Loucy (cell line): Measurements from ENCODE around the gene RNF2.
"Not testable (repeated sequence)": the region's sequence is repeated elsewhere in the genome, so short reads cannot be mapped to it uniquely, and the experiment has no call there.

Source experiments
- H2AFZ ChIP-seq: fragments of 200-600 bp; sonication (generic); 2 replicates; pipeline ENCODE4 v1.6.0; 2016; ENCODE audit warnings: antibody characterized with exemption, mild to moderate bottlenecking, low read length, moderate library complexity
- H3F3A ChIP-seq: fragments of 200-600 bp; 2 replicates; pipeline ENCODE4 v1.6.0; 2016; ENCODE audit warnings: antibody characterized with exemption, low read depth, mild to moderate bottlenecking
- H3K27me3 ChIP-seq: fragments of 200-600 bp; sonication (generic); 2 replicates; pipeline ENCODE4 v1.6.1; 2014; ENCODE audit warnings: low read length, mild to moderate bottlenecking; ENCODE audit not compliant: insufficient read depth, poor library complexity, severe bottlenecking
- H3K36me3 ChIP-seq: fragments of 200-600 bp; sonication (generic); 2 replicates; pipeline ENCODE4 v1.6.1; 2016; ENCODE audit warnings: low read length; ENCODE audit not compliant: insufficient read depth
- H3K4me1 ChIP-seq: fragments of 200-600 bp; sonication (generic); 2 replicates; pipeline ENCODE4 v1.5.1; 2014; ENCODE audit warnings: low read length, mild to moderate bottlenecking; ENCODE audit not compliant: insufficient read depth, poor library complexity, severe bottlenecking
- H3K4me2 ChIP-seq: fragments of 200-600 bp; sonication (generic); 2 replicates; pipeline ENCODE4 v1.6.0; 2014; ENCODE audit warnings: antibody characterized with exemption, low read length, low read depth, mild to moderate bottlenecking; ENCODE audit not compliant: poor library complexity, severe bottlenecking
- H3K4me3 ChIP-seq: fragments of 200-600 bp; sonication (generic); 2 replicates; pipeline ENCODE4 v1.5.1; 2014; ENCODE audit warnings: low read length, mild to moderate bottlenecking, mixed read lengths; ENCODE audit not compliant: poor library complexity, severe bottlenecking
- H3K79me2 ChIP-seq: fragments of 200-600 bp; sonication (generic); 2 replicates; pipeline ENCODE4 v1.6.1; 2014; ENCODE audit warnings: low read length; ENCODE audit not compliant: insufficient read depth
- H3K9ac ChIP-seq: fragments of 200-600 bp; sonication (generic); 2 replicates; pipeline ENCODE4 v1.6.0; 2014; ENCODE audit warnings: mild to moderate bottlenecking, low read depth, low read length, moderate library complexity; ENCODE audit not compliant: poor library complexity, severe bottlenecking
- H3K9me2 ChIP-seq: fragments of 200-600 bp; sonication (generic); replicated peaks from 2 replicates; pipeline ENCODE4 v1.6.1; 2016; ENCODE audit warnings: low read depth, low read length, mixed read lengths
- H3K9me3 ChIP-seq: fragments of 200-600 bp; sonication (generic); 2 replicates; pipeline ENCODE4 v1.6.1; 2014; ENCODE audit warnings: mild to moderate bottlenecking, antibody characterized with exemption, low read length, low read depth; ENCODE audit not compliant: insufficient read depth
- H4K20me1 ChIP-seq: fragments of 200-600 bp; sonication (generic); 2 replicates; pipeline ENCODE4 v1.6.0; 2014; ENCODE audit warnings: antibody characterized with exemption, low read length, mild to moderate bottlenecking; ENCODE audit not compliant: insufficient read depth, poor library complexity, severe bottlenecking
- CTCF ChIP-seq: fragments of 200-600 bp; sonication (generic); conservative IDR thresholded peaks from 2 replicates; pipeline ENCODE4 v1.5.1; 2014; ENCODE audit warnings: mild to moderate bottlenecking, antibody characterized with exemption, low read length
- EZH2phosphoT487 ChIP-seq: fragments of 200-600 bp; IDR thresholded peaks from 2 replicates; pipeline ENCODE4 v1.6.1; 2018; ENCODE audit warnings: antibody characterized with exemption, mild to moderate bottlenecking, moderate library complexity, borderline replicate concordance

Gene RNF2

GRCh38 chr1:185044981-185045813 is at the start of gene RNF2:
Gene RNF2, plus strand, starts transcription at chr1:185045558. Its CDS starts 41,996 bp downstream, at chr1:185087554.
- no peaks in the 10 kb centered on the region for H3K36me3 ChIP-seq
- TF ChIP-seq EZH2phosphoT487 (no peak), CTCF (no peak)
- H3K4me3 ChIP-seq = peak within 1 kb of the TSS; percentile 96
- H3K4me2 ChIP-seq = peak within 1 kb of the TSS; percentile 94
- H3K9me3 ChIP-seq = no peaks in the 10 kb centered on the region
- H3K79me2 ChIP-seq = peaks cover 44% of the 10 kb centered on the region
- no peaks in the 10 kb centered on the region for H3K27me3 ChIP-seq
- H3K9me2 ChIP-seq = no peaks in the 10 kb centered on the region
- H3F3A ChIP-seq = peaks cover 20% of the 10 kb centered on the region
- H3K9ac ChIP-seq = peak within 1 kb of the TSS; percentile 87
- H3K4me1 ChIP-seq = peaks cover 46% of the 10 kb centered on the region
- H4K20me1 ChIP-seq = peaks cover 42% of the 10 kb centered on the region
- peak within 1 kb of the TSS; percentile 93 for H2AFZ ChIP-seq

DNA sequence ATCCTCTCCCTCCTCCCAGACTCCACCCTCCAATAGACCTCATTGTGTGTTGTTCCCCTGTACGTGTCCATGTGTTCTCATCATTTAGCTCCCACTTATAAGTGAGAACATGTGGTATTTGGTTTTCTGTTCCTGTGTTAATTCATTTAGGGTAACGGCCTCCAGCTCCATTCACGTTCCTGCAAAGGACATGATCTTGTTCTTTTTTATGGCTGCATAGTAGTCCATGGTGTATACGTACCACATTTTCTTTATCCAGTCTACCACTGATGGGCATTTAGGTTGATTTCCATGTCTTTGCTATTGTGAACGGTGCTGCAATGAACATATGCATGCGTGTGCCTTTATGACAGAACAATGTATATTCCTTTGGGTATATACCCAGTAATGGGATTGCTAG is 45.4 kb upstream of the RNF2 start:
- H3K79me2 ChIP-seq, H3K4me1 ChIP-seq, H3K36me3 ChIP-seq, H3K9me2 ChIP-seq, H3K4me3 ChIP-seq, H3K4me2 ChIP-seq, H3K9ac ChIP-seq, H4K20me1 ChIP-seq, H3F3A ChIP-seq, H3K27me3 ChIP-seq, H3K9me3 ChIP-seq, H2AFZ ChIP-seq: not testable (repeated sequence)

DNA sequence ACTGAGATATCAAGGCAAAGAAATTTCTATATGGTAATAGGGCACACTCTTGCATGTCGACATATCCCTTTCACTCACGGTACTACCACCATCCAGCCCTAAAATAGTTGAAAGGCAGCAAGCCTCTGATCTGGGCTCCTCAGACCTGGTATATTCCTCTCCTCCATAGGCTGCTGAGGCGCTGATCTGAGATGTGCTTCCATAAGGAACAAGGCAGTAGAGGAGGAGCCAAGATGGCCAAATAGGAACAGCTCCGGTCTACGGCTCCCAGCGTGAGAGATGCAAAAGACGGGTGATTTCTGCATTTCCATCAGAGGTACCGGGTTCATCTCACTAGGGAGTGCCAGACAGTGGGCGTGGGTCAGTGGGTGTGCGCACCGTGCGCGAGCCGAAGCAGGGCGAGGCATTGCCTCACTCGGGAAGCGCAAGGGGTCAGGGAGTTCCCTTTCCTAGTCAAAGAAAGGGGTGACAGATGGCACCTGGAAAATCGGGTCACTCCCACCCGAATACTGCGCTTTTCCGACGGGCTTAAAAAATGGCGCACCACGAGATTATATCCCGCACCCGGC is 44.0 kb upstream of the RNF2 start:
- H3K79me2 ChIP-seq, H3K9ac ChIP-seq, H3K9me3 ChIP-seq, H3K4me2 ChIP-seq, H3F3A ChIP-seq, H4K20me1 ChIP-seq, H3K4me3 ChIP-seq, H3K36me3 ChIP-seq, H3K27me3 ChIP-seq, H3K9me2 ChIP-seq, H3K4me1 ChIP-seq, H2AFZ ChIP-seq: not testable (repeated sequence)

DNA sequence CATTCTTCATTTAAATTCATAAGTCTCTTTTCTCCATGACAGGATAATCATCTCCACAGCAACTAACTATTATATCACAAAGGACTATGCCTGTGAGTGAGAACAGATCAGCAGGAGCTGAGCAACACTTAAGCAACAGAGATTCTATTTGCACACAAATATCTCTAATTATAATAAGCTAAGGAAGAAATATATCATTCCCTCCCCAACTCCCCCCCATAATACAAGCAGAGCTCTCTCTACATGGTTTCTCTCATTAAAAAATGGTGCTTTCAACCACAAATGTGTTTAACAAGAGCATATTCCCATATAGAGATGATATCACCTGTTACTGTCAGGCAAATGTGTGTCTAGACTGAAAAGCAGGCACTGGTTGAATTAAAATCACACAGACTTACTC is 36.5 kb upstream of the RNF2 start:
- TF ChIP-seq CTCF = no peak
- no peak for TF ChIP-seq EZH2phosphoT487
- Histone ChIP-seq H2AFZ (no peak overlapping the region), H3K4me2 (no peak overlapping the region), H3F3A (no peaks in the 10 kb centered on the region), H3K36me3 (no peaks in the 10 kb centered on the region), H3K9me3 (no peaks in the 10 kb centered on the region), H3K4me3 (no peak overlapping the region), H3K9me2 (no peaks in the 10 kb centered on the region), H3K27me3 (no peaks in the 10 kb centered on the region), H4K20me1 (no peaks in the 10 kb centered on the region), H3K4me1 (no peaks in the 10 kb centered on the region), H3K79me2 (no peaks in the 10 kb centered on the region), H3K9ac (no peak overlapping the region)
